ENCODE measurements around the gene HMG20A. TPM values are rescaled to one million over a fixed set of nuclear protein-coding genes. Genes with fewer than 3 reads are reported as not detected.
A peak's percentile ranks its signal among the peaks of the same experiment; 100 is the strongest.

The HMG20A gene
- total RNA-seq, 4 donors from 2014 or later: 38.4 to 122 (median 41.6) TPM

DNA sequence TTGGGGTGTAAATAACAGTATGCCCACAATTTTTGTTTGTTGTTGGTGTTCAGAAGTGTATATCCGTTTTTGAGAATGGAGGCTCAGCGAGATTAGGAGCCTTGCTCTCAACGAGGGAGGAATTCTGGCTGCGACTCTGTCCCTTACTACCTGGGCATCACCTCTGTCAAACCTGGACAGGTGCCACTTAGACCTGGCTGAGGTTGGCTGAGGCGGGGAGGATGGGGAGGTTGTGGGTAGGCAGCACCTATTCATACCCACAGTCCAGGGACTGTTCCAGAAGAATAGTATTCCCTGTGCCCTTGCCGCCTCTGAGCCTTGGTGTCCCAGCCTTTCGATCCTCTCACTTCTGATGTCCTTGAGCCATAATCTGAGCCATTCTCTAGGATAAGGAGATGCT, 112.2 kb downstream of the HMG20A start:
- TF ChIP-seq POLR2A (IDR thresholded peaks at IDR 0.05): no peak
- TF ChIP-seq, protein P1, sequence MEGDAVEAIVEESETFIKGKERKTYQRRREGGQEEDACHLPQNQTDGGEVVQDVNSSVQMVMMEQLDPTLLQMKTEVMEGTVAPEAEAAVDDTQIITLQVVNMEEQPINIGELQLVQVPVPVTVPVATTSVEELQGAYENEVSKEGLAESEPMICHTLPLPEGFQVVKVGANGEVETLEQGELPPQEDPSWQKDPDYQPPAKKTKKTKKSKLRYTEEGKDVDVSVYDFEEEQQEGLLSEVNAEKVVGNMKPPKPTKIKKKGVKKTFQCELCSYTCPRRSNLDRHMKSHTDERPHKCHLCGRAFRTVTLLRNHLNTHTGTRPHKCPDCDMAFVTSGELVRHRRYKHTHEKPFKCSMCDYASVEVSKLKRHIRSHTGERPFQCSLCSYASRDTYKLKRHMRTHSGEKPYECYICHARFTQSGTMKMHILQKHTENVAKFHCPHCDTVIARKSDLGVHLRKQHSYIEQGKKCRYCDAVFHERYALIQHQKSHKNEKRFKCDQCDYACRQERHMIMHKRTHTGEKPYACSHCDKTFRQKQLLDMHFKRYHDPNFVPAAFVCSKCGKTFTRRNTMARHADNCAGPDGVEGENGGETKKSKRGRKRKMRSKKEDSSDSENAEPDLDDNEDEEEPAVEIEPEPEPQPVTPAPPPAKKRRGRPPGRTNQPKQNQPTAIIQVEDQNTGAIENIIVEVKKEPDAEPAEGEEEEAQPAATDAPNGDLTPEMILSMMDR (IDR thresholded peaks at IDR 0.05): no peak

DNA sequence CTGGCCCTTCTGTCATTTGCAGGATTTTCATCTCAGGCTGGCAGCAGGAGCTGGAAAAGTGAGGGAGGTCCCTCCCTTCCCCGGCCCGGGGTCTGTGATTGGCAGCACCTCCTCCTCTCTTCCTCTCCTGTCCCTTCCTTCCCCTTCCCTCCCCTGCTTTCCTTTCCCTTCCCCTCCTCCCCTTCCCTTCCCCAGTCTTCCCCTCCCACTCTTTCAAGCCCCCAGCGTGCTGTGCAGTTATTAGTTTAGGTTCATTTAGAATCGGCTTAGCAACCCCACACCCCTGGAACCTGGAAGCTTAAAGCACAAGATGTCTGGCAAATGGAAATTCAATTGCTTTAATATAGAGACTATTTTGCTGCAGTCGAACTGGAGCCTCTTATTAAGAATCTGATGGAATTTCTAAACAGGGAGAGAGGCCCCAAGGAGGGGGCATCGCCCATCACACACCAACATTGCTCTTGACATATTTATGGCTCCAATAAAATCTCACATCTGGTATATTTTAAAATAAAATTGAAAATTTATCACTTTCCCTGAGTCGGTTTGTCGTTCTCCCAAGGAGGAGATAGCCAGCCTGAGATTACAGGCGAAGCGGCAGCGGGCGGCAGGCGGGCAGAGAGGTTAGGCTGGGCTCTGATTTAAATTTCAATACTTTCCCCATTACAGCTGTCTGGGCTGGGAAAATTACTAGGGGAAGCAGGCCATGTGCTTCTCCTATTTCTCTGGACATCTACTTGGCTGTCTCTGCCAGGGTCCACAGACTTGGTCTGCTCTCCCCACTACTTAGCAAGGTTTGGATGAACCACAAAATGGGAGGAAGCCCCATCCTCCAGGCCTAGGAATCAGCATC, 113.1 kb downstream of the HMG20A start:
- Histone ChIP-seq H3K27ac (no peak overlapping the region), H3K4me1 (peaks cover 0 to 9% (median 0%) of the 10 kb centered on the region in 4 donors), H3K9me3 (no peaks in the 10 kb centered on the region), H3K27me3 (no peaks in the 10 kb centered on the region), H3K36me3 (no peaks in the 10 kb centered on the region), H3K4me3 (no peak overlapping the region)
- no peak for TF ChIP-seq POLR2A (IDR thresholded peaks at IDR 0.05)
- TF ChIP-seq, protein P1 (IDR thresholded peaks at IDR 0.05): no peak
- DNase-seq: peak in 1 of 3 donors; percentile 27

More for the DNA sequence above, 112.2 kb downstream of the HMG20A start:
- DNase-seq: no peak
- Histone ChIP-seq H3K27me3 (no peaks in the 10 kb centered on the region), H3K9me3 (no peaks in the 10 kb centered on the region), H3K36me3 (no peaks in the 10 kb centered on the region), H3K4me3 (no peak overlapping the region), H3K4me1 (peaks cover 0 to 7% (median 1%) of the 10 kb centered on the region in 4 donors), H3K27ac (no peak overlapping the region)

Other genes with a start within 250 kb of the HMG20A start
- 10 to 100 TPM; 28.7 to 81.7 (median 52.4) TPM for gene PEAK1, start 784 bp upstream of the HMG20A start, total RNA-seq
- gene LINGO1, start 212.0 kb downstream of the HMG20A start, total RNA-seq: 1 to 10 TPM in 1 of 4 donors, not detected in 3; 3.0 TPM

Data from Peyer's patch (tissue), 4 donors.